ENCODE results near the gene FOXO3.

FOXO3 gene

GRCh38 chr6:108693430-108694154 lies 132.9 kb downstream of the FOXO3 start:
- H3K4me3 ChIP-seq (ENCODE audit: low read depth, low read length): no peak overlapping the region
- no peak for DNase-seq (ENCODE audit: low read depth)
- TF ChIP-seq CTCF (conservative IDR thresholded peaks at IDR 0.05; ENCODE audit: low read depth, low read length): no peak

GRCh38 chr6:108694816-108695215 lies 134.1 kb downstream of the FOXO3 start:
- H3K4me3 ChIP-seq (ENCODE audit: low read depth, low read length): no peak overlapping the region
- TF ChIP-seq CTCF (conservative IDR thresholded peaks at IDR 0.05; ENCODE audit: low read depth, low read length): no peak
- no peak for DNase-seq (ENCODE audit: low read depth)

- TF ChIP-seq CTCF (conservative IDR thresholded peaks at IDR 0.05; ENCODE audit: low read depth, low read length): no peak
- no peak overlapping the region for H3K4me3 ChIP-seq (ENCODE audit: low read depth, low read length)
- peak; percentile 52 for DNase-seq (ENCODE audit: low read depth)
Observed at GRCh38 chr6:108697561-108698161, 136.9 kb downstream of the FOXO3 start.

- no peak for DNase-seq (ENCODE audit: low read depth)
- no peak for TF ChIP-seq CTCF (conservative IDR thresholded peaks at IDR 0.05; ENCODE audit: low read depth, low read length)
- no peak overlapping the region for H3K4me3 ChIP-seq (ENCODE audit: low read depth, low read length)
Observed at GRCh38 chr6:108698593-108699289, 138.0 kb downstream of the FOXO3 start.

GRCh38 chr6:108699290-108700041 lies 138.7 kb downstream of the FOXO3 start:
- TF ChIP-seq CTCF (conservative IDR thresholded peaks at IDR 0.05; ENCODE audit: low read depth, low read length): no peak
- DNase-seq (ENCODE audit: low read depth): peak; percentile 69

GRCh38 chr6:108702106-108702851 lies 141.6 kb downstream of the FOXO3 start:
- no peak overlapping the region for H3K4me3 ChIP-seq (ENCODE audit: low read depth, low read length)
- DNase-seq (ENCODE audit: low read depth): no peak
- TF ChIP-seq CTCF (conservative IDR thresholded peaks at IDR 0.05; ENCODE audit: low read depth, low read length): no peak

More at GRCh38 chr6:108699290-108700041, 138.7 kb downstream of the FOXO3 start:
- H3K4me3 ChIP-seq (ENCODE audit: low read depth, low read length): no peak overlapping the region

All from choroid plexus epithelial cell (primary cell).